Ovary (tissue), 3 donors: ENCODE measurements around the gene SLC15A5.

Source experiments
- POLR2A ChIP-seq: fragments of 450-650 bp; IDR thresholded peaks from one replicate; pipeline ENCODE4 v1.6.1; 2017; ENCODE audit warnings: antibody characterized with exemption, mild to moderate bottlenecking, moderate library complexity
- TF ChIP-seq, protein P1 (sequence below), 3 donors: fragments of 450-650 bp in 2 of 3; fragments of 200-600 bp in 1 of 3; IDR thresholded peaks; one replicate each; pipeline versions ENCODE4 v1.5.1 to v1.8.0; 2016 to 2022; ENCODE audit warnings: antibody characterized with exemption in 3 of 3, mild to moderate bottlenecking in 1 of 3
- donor health status: DM: no; HTN: no; CAD: no.

DNA sequence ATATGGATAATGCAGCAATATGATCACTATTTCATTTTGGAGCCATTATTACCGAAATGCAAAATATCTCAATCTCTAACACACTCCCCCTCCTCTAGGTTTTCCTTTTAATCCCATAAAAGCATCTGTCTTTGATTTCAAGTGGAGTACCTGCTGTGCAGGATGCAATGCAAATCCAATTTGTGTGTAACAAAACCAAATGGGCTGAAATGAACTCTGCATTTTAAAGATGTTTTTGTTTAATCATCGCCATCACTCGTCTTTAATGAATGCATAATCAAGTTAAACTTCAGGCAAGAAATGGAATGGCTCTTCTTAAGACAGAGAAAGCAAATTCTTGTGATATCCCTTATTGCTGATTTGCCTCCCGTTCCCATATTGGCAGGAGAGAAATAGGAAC, 114.3 kb downstream of the SLC15A5 start:
- TF ChIP-seq, protein P1, sequence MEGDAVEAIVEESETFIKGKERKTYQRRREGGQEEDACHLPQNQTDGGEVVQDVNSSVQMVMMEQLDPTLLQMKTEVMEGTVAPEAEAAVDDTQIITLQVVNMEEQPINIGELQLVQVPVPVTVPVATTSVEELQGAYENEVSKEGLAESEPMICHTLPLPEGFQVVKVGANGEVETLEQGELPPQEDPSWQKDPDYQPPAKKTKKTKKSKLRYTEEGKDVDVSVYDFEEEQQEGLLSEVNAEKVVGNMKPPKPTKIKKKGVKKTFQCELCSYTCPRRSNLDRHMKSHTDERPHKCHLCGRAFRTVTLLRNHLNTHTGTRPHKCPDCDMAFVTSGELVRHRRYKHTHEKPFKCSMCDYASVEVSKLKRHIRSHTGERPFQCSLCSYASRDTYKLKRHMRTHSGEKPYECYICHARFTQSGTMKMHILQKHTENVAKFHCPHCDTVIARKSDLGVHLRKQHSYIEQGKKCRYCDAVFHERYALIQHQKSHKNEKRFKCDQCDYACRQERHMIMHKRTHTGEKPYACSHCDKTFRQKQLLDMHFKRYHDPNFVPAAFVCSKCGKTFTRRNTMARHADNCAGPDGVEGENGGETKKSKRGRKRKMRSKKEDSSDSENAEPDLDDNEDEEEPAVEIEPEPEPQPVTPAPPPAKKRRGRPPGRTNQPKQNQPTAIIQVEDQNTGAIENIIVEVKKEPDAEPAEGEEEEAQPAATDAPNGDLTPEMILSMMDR (IDR thresholded peaks at IDR 0.05) = no peak
- TF ChIP-seq POLR2A = no peak
